NB4 (cell line): ENCODE data around the gene TTYH3.

Experiments
- POLR2A ChIP-seq: IDR thresholded peaks from 2 replicates; pipeline ENCODE4 v1.6.1; 2011; ENCODE audit warnings: mild to moderate bottlenecking; ENCODE audit not compliant: insufficient read length; ENCODE audit errors: extremely low read depth
- TF ChIP-seq, protein P1 (sequence below): IDR thresholded peaks from one replicate; pipeline ENCODE4 v1.5.1; 2012; ENCODE audit warnings: low read depth, low read length

DNA sequence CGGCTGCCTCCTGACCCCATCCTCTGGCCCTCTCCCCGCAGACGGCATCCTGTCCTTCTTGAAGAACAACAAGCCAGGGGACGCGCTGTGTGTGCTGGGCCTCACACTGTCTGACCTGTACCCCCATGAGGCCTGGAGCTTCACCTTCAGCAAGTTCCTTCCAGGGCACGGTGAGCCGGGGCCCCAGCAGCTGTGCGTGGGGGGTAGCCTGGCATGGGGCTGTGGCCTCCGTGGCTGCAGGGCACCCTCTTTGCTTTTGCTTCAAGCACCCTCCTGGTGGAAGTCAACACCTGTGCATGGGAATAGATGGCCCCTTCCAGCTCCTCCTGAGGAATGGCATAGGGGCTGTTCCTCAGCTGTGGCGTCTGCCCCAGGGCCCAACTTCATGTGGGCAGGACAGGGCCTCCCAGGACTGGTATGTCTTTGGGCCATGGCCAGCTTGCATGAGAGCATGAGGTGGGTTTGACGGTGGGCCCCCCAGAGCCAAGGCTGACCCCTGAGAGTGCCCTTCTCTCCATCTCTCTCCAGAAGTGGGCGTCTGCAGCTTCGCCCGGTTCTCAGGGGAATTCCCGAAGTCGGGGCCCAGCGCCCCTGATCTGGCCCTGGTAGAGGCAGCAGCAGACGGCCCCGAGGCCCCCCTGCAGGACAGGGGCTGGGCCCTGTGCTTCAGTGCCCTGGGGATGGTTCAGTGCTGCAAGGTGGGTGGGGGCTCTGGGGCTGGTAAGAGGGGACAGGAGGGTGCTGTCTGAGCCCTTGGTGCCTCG lies 76.9 kb downstream of the TTYH3 start:
- TF ChIP-seq, protein P1, sequence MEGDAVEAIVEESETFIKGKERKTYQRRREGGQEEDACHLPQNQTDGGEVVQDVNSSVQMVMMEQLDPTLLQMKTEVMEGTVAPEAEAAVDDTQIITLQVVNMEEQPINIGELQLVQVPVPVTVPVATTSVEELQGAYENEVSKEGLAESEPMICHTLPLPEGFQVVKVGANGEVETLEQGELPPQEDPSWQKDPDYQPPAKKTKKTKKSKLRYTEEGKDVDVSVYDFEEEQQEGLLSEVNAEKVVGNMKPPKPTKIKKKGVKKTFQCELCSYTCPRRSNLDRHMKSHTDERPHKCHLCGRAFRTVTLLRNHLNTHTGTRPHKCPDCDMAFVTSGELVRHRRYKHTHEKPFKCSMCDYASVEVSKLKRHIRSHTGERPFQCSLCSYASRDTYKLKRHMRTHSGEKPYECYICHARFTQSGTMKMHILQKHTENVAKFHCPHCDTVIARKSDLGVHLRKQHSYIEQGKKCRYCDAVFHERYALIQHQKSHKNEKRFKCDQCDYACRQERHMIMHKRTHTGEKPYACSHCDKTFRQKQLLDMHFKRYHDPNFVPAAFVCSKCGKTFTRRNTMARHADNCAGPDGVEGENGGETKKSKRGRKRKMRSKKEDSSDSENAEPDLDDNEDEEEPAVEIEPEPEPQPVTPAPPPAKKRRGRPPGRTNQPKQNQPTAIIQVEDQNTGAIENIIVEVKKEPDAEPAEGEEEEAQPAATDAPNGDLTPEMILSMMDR: no peak
- no peak for TF ChIP-seq POLR2A
